HEK293T (cell line): ENCODE measurements around the gene HIRIP3.

Source experiments
- ARNT ChIP-seq: fragments of 450-650 bp; IDR thresholded peaks from 2 replicates; pipeline ENCODE4 v1.6.1; 2017; ENCODE audit warnings: mild to moderate bottlenecking
- BHLHE40 ChIP-seq: fragments of 450-650 bp; IDR thresholded peaks from 2 replicates; pipeline ENCODE4 v1.6.1; 2016; ENCODE audit warnings: mild to moderate bottlenecking, moderate library complexity, borderline replicate concordance
- CTBP1 ChIP-seq: fragments of 450-650 bp; IDR thresholded peaks from 2 replicates; pipeline ENCODE4 v1.6.1; 2016; ENCODE audit warnings: borderline replicate concordance
- ELF4 ChIP-seq: fragments of 450-650 bp; IDR thresholded peaks from 2 replicates; pipeline ENCODE4 v1.6.1; 2017; ENCODE audit warnings: antibody characterized with exemption
- FOXK2 ChIP-seq: fragments of 450-650 bp; IDR thresholded peaks from 2 replicates; pipeline ENCODE4 v1.6.1; 2016; ENCODE audit warnings: mild to moderate bottlenecking
- FOXM1 ChIP-seq: fragments of 450-650 bp; IDR thresholded peaks from 2 replicates; pipeline ENCODE4 v1.6.1; 2017; ENCODE audit warnings: mild to moderate bottlenecking, borderline replicate concordance
- HDGF ChIP-seq: fragments of 450-650 bp; IDR thresholded peaks from 2 replicates; pipeline ENCODE4 v1.6.1; 2017; ENCODE audit warnings: antibody characterized with exemption, borderline replicate concordance
- SP1 ChIP-seq: fragments of 450-650 bp; IDR thresholded peaks from 2 replicates; pipeline ENCODE4 v1.6.1; 2017
- SUZ12 ChIP-seq: fragments of 450-650 bp; IDR thresholded peaks from 2 replicates; pipeline ENCODE4 v1.6.1; 2016; ENCODE audit warnings: mild to moderate bottlenecking
- TARDBP ChIP-seq: fragments of 450-650 bp; IDR thresholded peaks from 2 replicates; pipeline ENCODE4 v1.6.1; 2016
- ZNF384 ChIP-seq: fragments of 450-650 bp; IDR thresholded peaks from 2 replicates; pipeline ENCODE4 v1.6.1; 2016
- TF ChIP-seq, protein P1 (sequence below): fragments of 450-650 bp; IDR thresholded peaks from 2 replicates; pipeline ENCODE4 v1.6.1; 2016

DNA sequence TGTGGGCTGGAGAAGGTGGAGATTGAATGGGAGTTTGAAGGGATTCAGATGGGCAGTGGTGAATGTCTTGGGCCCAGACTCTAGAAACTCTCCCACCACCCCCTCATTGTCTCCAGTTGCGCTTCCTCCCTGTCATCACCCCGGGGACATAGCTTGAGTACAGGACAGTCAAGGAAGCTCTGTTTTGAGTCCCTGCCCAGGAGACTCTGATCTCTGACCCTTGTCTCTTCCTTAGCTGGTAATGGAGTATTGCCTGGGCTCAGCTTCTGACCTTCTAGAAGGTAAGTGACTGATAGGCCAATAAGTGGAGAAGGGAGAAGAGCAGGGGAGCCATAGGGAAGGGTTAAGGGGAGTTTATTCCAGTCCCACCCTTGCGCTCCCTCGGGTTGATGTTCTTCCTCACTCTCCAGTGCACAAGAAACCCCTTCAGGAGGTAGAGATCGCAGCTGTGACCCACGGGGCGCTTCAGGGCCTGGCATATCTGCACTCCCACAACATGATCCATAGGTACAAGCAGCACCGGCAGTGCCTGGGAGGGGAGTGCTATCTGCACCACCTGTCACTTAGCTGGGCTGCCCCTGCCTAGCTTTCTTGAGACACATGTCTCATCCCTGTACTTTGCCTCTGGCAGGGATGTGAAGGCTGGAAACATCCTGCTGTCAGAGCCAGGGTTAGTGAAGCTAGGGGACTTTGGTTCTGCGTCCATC is 16.7 kb downstream of the HIRIP3 start:
- TF ChIP-seq ZNF384 = no peak
- no peak for TF ChIP-seq FOXK2
- no peak for TF ChIP-seq HDGF
- TF ChIP-seq ELF4 = no peak
- TF ChIP-seq FOXM1 = no peak
- no peak for TF ChIP-seq SUZ12
- no peak for TF ChIP-seq BHLHE40
- no peak for TF ChIP-seq SP1
- no peak for TF ChIP-seq ARNT
- TF ChIP-seq CTBP1 = no peak
- no peak for TF ChIP-seq TARDBP
- TF ChIP-seq, protein P1, sequence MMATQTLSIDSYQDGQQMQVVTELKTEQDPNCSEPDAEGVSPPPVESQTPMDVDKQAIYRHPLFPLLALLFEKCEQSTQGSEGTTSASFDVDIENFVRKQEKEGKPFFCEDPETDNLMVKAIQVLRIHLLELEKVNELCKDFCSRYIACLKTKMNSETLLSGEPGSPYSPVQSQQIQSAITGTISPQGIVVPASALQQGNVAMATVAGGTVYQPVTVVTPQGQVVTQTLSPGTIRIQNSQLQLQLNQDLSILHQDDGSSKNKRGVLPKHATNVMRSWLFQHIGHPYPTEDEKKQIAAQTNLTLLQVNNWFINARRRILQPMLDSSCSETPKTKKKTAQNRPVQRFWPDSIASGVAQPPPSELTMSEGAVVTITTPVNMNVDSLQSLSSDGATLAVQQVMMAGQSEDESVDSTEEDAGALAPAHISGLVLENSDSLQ = no peak
